Suprapubic skin (tissue), 4 donors: Measurements from ENCODE around the gene CDK11B. TPM values are rescaled to one million over a fixed set of nuclear protein-coding genes. Genes with fewer than 3 reads are reported as not detected.

ENCODE experiments used
- DNase-seq, 2 donors: peaks; one replicate each; pipeline ENCODE4 v3.0.0-alpha.2; 2019; ENCODE audit warnings: low spot score in 2 of 2
- H3K27ac ChIP-seq: fragments of 200-600 bp; sonication (generic); one replicate; pipeline ENCODE4 v1.5.1; 2019
- H3K27me3 ChIP-seq: fragments of 200-600 bp; sonication (generic); one replicate; pipeline ENCODE4 v1.5.1; 2019
- H3K36me3 ChIP-seq: fragments of 200-600 bp; sonication (generic); one replicate; pipeline ENCODE4 v1.5.1; 2019
- H3K4me1 ChIP-seq: fragments of 200-600 bp; sonication (generic); one replicate; pipeline ENCODE4 v1.5.1; 2019
- H3K4me3 ChIP-seq: fragments of 200-600 bp; sonication (generic); one replicate; pipeline ENCODE4 v1.5.1; 2019; ENCODE audit warnings: mild to moderate bottlenecking
- H3K9me3 ChIP-seq: fragments of 200-600 bp; sonication (generic); one replicate; pipeline ENCODE4 v1.5.1; 2019
- CTCF ChIP-seq, 2 donors: fragments of 200-600 bp in 1 of 2; fragments of 450-650 bp in 1 of 2; sonication (generic) in 1 of 2; IDR thresholded peaks; one replicate each; pipeline ENCODE4 v1.5.1; 2016 to 2019; ENCODE audit warnings: antibody characterized with exemption in 2 of 2, mild to moderate bottlenecking in 1 of 2, moderate library complexity in 1 of 2
- EP300 ChIP-seq: sonication (generic); formaldehyde crosslinking; IDR thresholded peaks from one replicate; pipeline ENCODE4 v1.6.1; 2017; ENCODE audit warnings: antibody characterized with exemption
- POLR2A ChIP-seq, 2 donors: fragments of 450-650 bp; IDR thresholded peaks; one replicate each; pipeline ENCODE4 v1.6.1; 2017; ENCODE audit warnings: antibody characterized with exemption in 2 of 2, mild to moderate bottlenecking in 2 of 2, moderate library complexity in 2 of 2
- POLR2AphosphoS5 ChIP-seq, 3 donors: sonication (generic); formaldehyde crosslinking; IDR thresholded peaks; one replicate each; pipeline ENCODE4 v1.6.1; 2017; ENCODE audit warnings: antibody characterized with exemption in 3 of 3
- WGBS: methylation state at CpG from one replicate; pipeline ENCODE4 v1.1.5; 2018; 5-methylcytosine and 5-hydroxymethylcytosine counted together
- total RNA-seq, 4 donors: library from RNA; depleted of rRNA; stranded (reverse); fragments of >200 nt; gene quantifications; one replicate each; pipeline ENCODE4 v1.1.0, GENCODE V29; 2016

The CDK11B gene
- total RNA-seq, 4 donors from 2014 or later, result 18.1 to 28.6 (median 23.3) TPM

- Histone ChIP-seq H3K36me3 (peaks cover 4% of the 10 kb centered on the region), H3K27ac (no peak overlapping the region), H3K4me1 (peaks cover 32% of the 10 kb centered on the region), H3K9me3 (no peaks in the 10 kb centered on the region), H3K4me3 (no peak overlapping the region), H3K27me3 (no peaks in the 10 kb centered on the region)
- no peak for TF ChIP-seq POLR2AphosphoS5 (IDR thresholded peaks at IDR 0.05)
- TF ChIP-seq POLR2A (IDR thresholded peaks at IDR 0.05), result no peak
- TF ChIP-seq CTCF (IDR thresholded peaks at IDR 0.05), result no peak
- no peak for TF ChIP-seq EP300
- WGBS, result 65% methylated on average over 26 of the region's 26 CpGs
- peak in 1 of 2 donors; percentile 71 for DNase-seq
These were observed 24.5 kb upstream of the CDK11B start for GRCh38 chr1:1683104-1683905.

GRCh38 chr1:1680912-1681273, 22.1 kb upstream of the CDK11B start:
- H3K4me3 ChIP-seq, result no peak overlapping the region
- DNase-seq, result peak in 1 of 2 donors; percentile 60
- no peaks in the 10 kb centered on the region for H3K27me3 ChIP-seq
- no peak for TF ChIP-seq EP300
- no peak for TF ChIP-seq CTCF (IDR thresholded peaks at IDR 0.05)
- TF ChIP-seq POLR2AphosphoS5 (IDR thresholded peaks at IDR 0.05), result no peak
- TF ChIP-seq POLR2A (IDR thresholded peaks at IDR 0.05), result no peak
- H3K4me1 ChIP-seq, result peaks cover 29% of the 10 kb centered on the region
- no peak overlapping the region for H3K27ac ChIP-seq
- H3K36me3 ChIP-seq, result peaks cover 4% of the 10 kb centered on the region
- no peaks in the 10 kb centered on the region for H3K9me3 ChIP-seq
- 74% methylated on average over 11 of the region's 11 CpGs for WGBS

GRCh38 chr1:1680031-1680911, 21.5 kb upstream of the CDK11B start:
- DNase-seq, result peak in 1 of 2 donors; percentile 63
- WGBS, result 88% methylated on average over 32 of the region's 32 CpGs
- Histone ChIP-seq H3K27me3 (no peaks in the 10 kb centered on the region), H3K4me3 (no peak overlapping the region), H3K9me3 (no peaks in the 10 kb centered on the region), H3K27ac (no peak overlapping the region), H3K36me3 (peaks cover 4% of the 10 kb centered on the region), H3K4me1 (peaks cover 23% of the 10 kb centered on the region)
- TF ChIP-seq CTCF (IDR thresholded peaks at IDR 0.05), result no peak
- TF ChIP-seq EP300, result no peak
- TF ChIP-seq POLR2AphosphoS5 (IDR thresholded peaks at IDR 0.05), result no peak
- no peak for TF ChIP-seq POLR2A (IDR thresholded peaks at IDR 0.05)

- Histone ChIP-seq H3K27me3 (no peaks in the 10 kb centered on the region), H3K9me3 (no peaks in the 10 kb centered on the region), H3K36me3 (peaks cover 10% of the 10 kb centered on the region), H3K4me3 (no peak overlapping the region), H3K4me1 (peaks cover 23% of the 10 kb centered on the region), H3K27ac (peak overlapping the region; percentile 55)
- 82% methylated on average over 14 of the region's 24 CpGs for WGBS
- peak in 1 of 2 donors; percentile 72 for DNase-seq
- TF ChIP-seq POLR2AphosphoS5 (IDR thresholded peaks at IDR 0.05) (no peak), CTCF (IDR thresholded peaks at IDR 0.05) (peak in 1 of 2 donors; percentile 17)
These were observed 20.0 kb upstream of the CDK11B start for GRCh38 chr1:1678581-1679380.
